Calu3 (cell line): ENCODE measurements around the gene VPS13D. TPM values are rescaled to one million over a fixed set of nuclear protein-coding genes. Genes with fewer than 3 reads are reported as not detected.

ENCODE experiments used
- BruUV-seq: library from RNA; stranded (reverse); fragments of 400-500 nt; replicated peaks from 2 replicates; lab custom pipeline; 2021; lab: Mats Ljungman, UMichigan
- CTCF ChIA-PET: fragments of 300-600 bp; sonication (Branson Sonifier 250); formaldehyde crosslinking; loops from one replicate; lab custom pipeline; 2022; ENCODE audit warnings: antibody characterized with exemption; lab: Charles Lee
- DNase-seq: peaks from one replicate; pipeline ENCODE4 v3.0.0; 2022
- H3K27ac Mint-ChIP-seq: one replicate; pipeline ENCODE4 v1.8.0; 2022; ENCODE audit warnings: mixed read lengths; ENCODE audit not compliant: unreplicated experiment
- H3K27me3 Mint-ChIP-seq: one replicate; pipeline ENCODE4 v1.8.0; 2022; ENCODE audit warnings: mixed read lengths; ENCODE audit not compliant: unreplicated experiment
- H3K36me3 Mint-ChIP-seq: one replicate; pipeline ENCODE4 v1.8.0; 2022; ENCODE audit warnings: mild to moderate bottlenecking, moderate library complexity, mixed read lengths; ENCODE audit not compliant: insufficient read depth, unreplicated experiment
- H3K4me1 Mint-ChIP-seq: one replicate; pipeline ENCODE4 v1.8.0; 2022; ENCODE audit warnings: mild to moderate bottlenecking, low read depth, mixed read lengths; ENCODE audit not compliant: unreplicated experiment
- H3K4me3 Mint-ChIP-seq: one replicate; pipeline ENCODE4 v1.8.0; 2022; ENCODE audit warnings: mild to moderate bottlenecking, low read depth, moderate library complexity, mixed read lengths; ENCODE audit not compliant: unreplicated experiment
- H3K9me3 Mint-ChIP-seq: one replicate; pipeline ENCODE4 v1.8.0; 2022; ENCODE audit warnings: low read depth, mixed read lengths; ENCODE audit not compliant: unreplicated experiment
- intact Hi-C: fragments of 100-400 bp; cut with micrococcal nuclease; formaldehyde crosslinking; loops from one replicate; pipeline ENCODE4 v1.10.0; 2022; ENCODE audit not compliant: unreplicated experiment
- total RNA-seq: library from RNA; stranded (reverse); gene quantifications from 2 replicates; pipeline ENCODE4 v1.2.3, GENCODE V29; 2022
- TF ChIP-seq, protein P1 (sequence below): fragments of 200-600 bp; IDR thresholded peaks from one replicate; pipeline ENCODE4 v1.8.0; 2022; ENCODE audit warnings: antibody characterized with exemption; ENCODE audit not compliant: unreplicated experiment

The VPS13D gene
- total RNA-seq, 1 experiment from 2014 or later, result 30.6 TPM

DNA sequence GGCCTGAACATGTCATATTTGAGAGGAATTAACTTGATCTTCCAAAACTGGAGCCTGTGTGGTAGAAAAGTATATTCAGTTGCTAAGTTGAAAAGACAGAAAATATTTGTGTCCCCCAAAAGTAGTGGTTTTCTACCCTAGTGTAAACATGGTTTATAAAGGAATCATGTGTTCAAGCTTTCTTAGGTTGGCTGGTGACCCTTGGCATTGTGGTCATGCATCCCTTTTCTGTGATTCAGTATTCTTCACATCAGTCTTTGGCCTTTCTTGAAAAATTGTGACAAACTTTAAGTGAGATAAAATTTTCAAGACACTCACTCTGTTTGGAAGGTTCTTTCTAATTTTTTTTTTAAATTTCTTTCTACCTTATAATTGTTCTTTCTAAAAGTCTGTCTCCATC lies 195.0 kb downstream of the VPS13D start:
- intact Hi-C loops, result no loop called here
- BruUV-seq, result no TSS peak
- Mint-ChIP-seq H3K27me3 (no peaks in the 10 kb centered on the region), H3K36me3 (no peaks in the 10 kb centered on the region), H3K4me1 (no peaks in the 10 kb centered on the region), H3K9me3 (no peaks in the 10 kb centered on the region), H3K27ac (no peak overlapping the region), H3K4me3 (no peak overlapping the region)
- no peak for DNase-seq
- CTCF ChIA-PET, result no interaction called here
- TF ChIP-seq, protein P1, sequence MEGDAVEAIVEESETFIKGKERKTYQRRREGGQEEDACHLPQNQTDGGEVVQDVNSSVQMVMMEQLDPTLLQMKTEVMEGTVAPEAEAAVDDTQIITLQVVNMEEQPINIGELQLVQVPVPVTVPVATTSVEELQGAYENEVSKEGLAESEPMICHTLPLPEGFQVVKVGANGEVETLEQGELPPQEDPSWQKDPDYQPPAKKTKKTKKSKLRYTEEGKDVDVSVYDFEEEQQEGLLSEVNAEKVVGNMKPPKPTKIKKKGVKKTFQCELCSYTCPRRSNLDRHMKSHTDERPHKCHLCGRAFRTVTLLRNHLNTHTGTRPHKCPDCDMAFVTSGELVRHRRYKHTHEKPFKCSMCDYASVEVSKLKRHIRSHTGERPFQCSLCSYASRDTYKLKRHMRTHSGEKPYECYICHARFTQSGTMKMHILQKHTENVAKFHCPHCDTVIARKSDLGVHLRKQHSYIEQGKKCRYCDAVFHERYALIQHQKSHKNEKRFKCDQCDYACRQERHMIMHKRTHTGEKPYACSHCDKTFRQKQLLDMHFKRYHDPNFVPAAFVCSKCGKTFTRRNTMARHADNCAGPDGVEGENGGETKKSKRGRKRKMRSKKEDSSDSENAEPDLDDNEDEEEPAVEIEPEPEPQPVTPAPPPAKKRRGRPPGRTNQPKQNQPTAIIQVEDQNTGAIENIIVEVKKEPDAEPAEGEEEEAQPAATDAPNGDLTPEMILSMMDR, result no peak

DNA sequence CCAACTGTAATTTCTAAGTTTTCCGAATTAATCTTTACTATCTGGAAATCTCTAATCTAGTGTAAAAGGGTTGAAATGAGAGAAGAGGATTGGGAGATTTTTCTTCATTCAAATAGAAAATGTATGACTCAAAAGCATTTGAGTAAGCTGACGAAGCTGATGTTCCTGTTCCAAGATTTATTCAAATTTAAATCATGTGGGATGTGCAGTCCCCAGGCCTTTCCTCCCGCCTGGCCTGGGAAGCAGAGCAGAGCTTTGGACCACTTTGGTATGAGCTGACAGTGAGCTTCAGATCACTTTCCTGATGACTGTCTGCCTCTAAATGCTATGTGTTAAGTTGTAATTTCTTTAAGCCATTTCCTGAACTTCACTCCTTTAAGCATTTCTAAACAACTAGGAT lies 196.2 kb downstream of the VPS13D start:
- no peak for DNase-seq
- no peaks in the 10 kb centered on the region for H3K36me3 Mint-ChIP-seq
- TF ChIP-seq, protein P1, result no peak
- intact Hi-C loops, result no loop called here
- no peak overlapping the region for H3K27ac Mint-ChIP-seq
- no peaks in the 10 kb centered on the region for H3K4me1 Mint-ChIP-seq
- no peaks in the 10 kb centered on the region for H3K27me3 Mint-ChIP-seq
- H3K4me3 Mint-ChIP-seq, result no peak overlapping the region
- no peaks in the 10 kb centered on the region for H3K9me3 Mint-ChIP-seq
- no TSS peak for BruUV-seq
- CTCF ChIA-PET, result no interaction called here

DNA sequence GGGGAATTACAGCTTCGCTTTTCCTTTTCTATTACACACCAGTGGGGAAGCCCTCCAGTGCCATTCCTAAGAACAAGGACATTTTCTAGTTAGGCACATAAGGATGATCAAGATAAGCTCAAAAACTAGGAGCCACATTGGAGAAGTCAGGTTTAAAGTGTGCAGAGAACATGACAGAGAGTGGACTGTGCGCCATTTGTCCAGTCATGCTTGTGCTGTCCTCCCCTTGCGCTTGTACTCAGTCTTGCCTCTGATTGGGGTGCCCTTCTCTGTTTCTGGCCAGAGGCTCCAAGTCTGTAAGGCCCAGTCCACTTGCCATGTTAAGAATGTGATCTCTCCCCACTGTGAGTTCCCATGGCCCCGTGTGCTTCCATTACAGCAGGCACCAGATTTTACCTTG lies 198.5 kb downstream of the VPS13D start:
- intact Hi-C loops, result no loop called here
- Mint-ChIP-seq H3K4me1 (peaks cover 9% of the 10 kb centered on the region), H3K9me3 (no peaks in the 10 kb centered on the region), H3K27me3 (no peaks in the 10 kb centered on the region), H3K4me3 (no peak overlapping the region), H3K27ac (no peak overlapping the region), H3K36me3 (peaks cover 5% of the 10 kb centered on the region)
- CTCF ChIA-PET, result no interaction called here
- no peak for DNase-seq
- TF ChIP-seq, protein P1, result no peak
- BruUV-seq, result no TSS peak

DNA sequence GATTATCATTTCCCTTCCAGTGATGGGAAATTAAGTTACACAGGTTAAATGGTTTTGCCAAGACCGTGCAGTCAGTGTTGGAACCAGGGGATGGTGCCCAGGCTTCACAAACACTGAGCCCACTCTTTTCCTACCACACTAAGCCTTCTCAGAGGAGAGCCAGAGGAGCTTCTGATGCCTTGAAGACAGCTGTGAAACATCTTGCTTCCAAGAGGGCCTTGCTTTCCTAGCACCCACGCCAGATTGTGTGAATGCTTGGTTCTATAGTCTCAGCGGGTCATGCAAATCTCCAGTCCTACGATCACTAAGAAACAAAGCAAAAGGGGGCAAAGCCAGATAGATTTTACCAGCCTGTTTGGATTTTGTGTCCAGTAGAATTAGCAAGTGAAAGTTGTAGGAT lies 200.7 kb downstream of the VPS13D start:
- no peak overlapping the region for H3K4me3 Mint-ChIP-seq
- CTCF ChIA-PET, result no interaction called here
- no peaks in the 10 kb centered on the region for H3K27me3 Mint-ChIP-seq
- H3K27ac Mint-ChIP-seq, result no peak overlapping the region
- H3K4me1 Mint-ChIP-seq, result peaks cover 24% of the 10 kb centered on the region
- TF ChIP-seq, protein P1, result no peak
- BruUV-seq, result no TSS peak
- peaks cover 12% of the 10 kb centered on the region for H3K36me3 Mint-ChIP-seq
- H3K9me3 Mint-ChIP-seq, result no peaks in the 10 kb centered on the region
- no peak for DNase-seq
- intact Hi-C loops, result loop anchor here (5.0 kb wide), 1 partner anchor 187 kb away; the partner anchor contains the start of gene DHRS3
